Measurements from ENCODE around the gene ADH1B. TPM values are rescaled to one million over a fixed set of nuclear protein-coding genes. Genes with fewer than 3 reads are reported as not detected.
"Not testable (repeated sequence)": the region's sequence is repeated elsewhere in the genome, so short reads cannot be mapped to it uniquely, and the experiment has no call there.

Gene ADH1B
- polyA plus RNA-seq, 3 donors = not detected

DNA sequence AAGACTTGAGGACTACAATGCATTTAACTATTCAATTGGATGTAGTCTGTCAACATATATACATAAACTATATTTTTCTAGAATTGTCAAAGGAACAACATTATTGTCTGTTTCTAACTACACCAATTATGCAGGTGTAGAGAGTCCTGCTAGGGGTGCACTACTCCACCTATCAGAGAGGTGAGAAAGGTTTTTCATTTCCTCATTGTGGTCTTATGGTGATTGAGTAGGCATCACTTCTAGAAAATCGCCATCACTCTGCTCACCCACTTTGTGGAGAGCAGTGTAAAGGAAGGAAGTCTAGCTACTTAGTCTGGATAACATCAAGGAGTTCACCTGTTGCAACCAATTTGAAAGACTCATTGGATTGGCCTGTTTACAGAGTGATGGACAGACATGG lies 35.8 kb upstream of the ADH1B start:
- H3K4me2 ChIP-seq (replicated peaks; ENCODE audit: extremely low read depth, low read length, poor library complexity, severe bottlenecking) = no peak overlapping the region
- no peaks in the 10 kb centered on the region for H3K79me2 ChIP-seq (ENCODE audit: insufficient read depth, low read length)
- H3K27ac Mint-ChIP-seq = no peak overlapping the region
- H3K36me3 Mint-ChIP-seq = no peaks in the 10 kb centered on the region
- intact Hi-C loops (cut with micrococcal nuclease) = no loop called here
- H3K4me1 ChIP-seq (ENCODE audit: control insufficient read depth in 1 of 2, insufficient read depth in 2 of 2, low read length in 2 of 2) = no peaks in the 10 kb centered on the region
- H3K9ac ChIP-seq (ENCODE audit: insufficient read depth, low read length, poor library complexity, severe bottlenecking) = no peak overlapping the region
- DNase-seq = no peak
- peaks cover 0 to 3% (median 0%) of the 10 kb centered on the region in 3 donors for H3K27me3 Mint-ChIP-seq (ENCODE audit: low read depth in 3 of 3)
- peaks cover 13 to 29% (median 20%) of the 10 kb centered on the region in 7 donors for H3K9me3 Mint-ChIP-seq
- H3K4me3 ChIP-seq (replicated peaks in 1 of 3; ENCODE audit: low read depth in 2 of 3, low read length in 3 of 3) = no peak overlapping the region
- H3K9me3 ChIP-seq (replicated peaks in 1 of 2; ENCODE audit: control insufficient read depth in 1 of 2, insufficient read depth in 1 of 2, low read length in 2 of 2) = peaks cover 6 to 17% of the 10 kb centered on the region in 2 donors
- no peak overlapping the region for H2AFZ ChIP-seq (ENCODE audit: insufficient read depth, low read depth, low read length, poor library complexity, severe bottlenecking)
- TF ChIP-seq, protein P1, sequence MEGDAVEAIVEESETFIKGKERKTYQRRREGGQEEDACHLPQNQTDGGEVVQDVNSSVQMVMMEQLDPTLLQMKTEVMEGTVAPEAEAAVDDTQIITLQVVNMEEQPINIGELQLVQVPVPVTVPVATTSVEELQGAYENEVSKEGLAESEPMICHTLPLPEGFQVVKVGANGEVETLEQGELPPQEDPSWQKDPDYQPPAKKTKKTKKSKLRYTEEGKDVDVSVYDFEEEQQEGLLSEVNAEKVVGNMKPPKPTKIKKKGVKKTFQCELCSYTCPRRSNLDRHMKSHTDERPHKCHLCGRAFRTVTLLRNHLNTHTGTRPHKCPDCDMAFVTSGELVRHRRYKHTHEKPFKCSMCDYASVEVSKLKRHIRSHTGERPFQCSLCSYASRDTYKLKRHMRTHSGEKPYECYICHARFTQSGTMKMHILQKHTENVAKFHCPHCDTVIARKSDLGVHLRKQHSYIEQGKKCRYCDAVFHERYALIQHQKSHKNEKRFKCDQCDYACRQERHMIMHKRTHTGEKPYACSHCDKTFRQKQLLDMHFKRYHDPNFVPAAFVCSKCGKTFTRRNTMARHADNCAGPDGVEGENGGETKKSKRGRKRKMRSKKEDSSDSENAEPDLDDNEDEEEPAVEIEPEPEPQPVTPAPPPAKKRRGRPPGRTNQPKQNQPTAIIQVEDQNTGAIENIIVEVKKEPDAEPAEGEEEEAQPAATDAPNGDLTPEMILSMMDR (IDR thresholded peaks at IDR 0.05) = no peak
- H3K27me3 ChIP-seq (ENCODE audit: control insufficient read depth in 2 of 2, insufficient read depth in 2 of 2, low read length in 2 of 2) = no peaks in the 10 kb centered on the region
- WGBS (ENCODE audit: insufficient coverage) = no CpG with 5 or more reads among the region's 1 CpG
- H3K4me3 Mint-ChIP-seq = no peak overlapping the region
- H4K20me1 ChIP-seq (ENCODE audit: insufficient read depth, low read length) = no peaks in the 10 kb centered on the region
- H3K27ac ChIP-seq (ENCODE audit: low read depth in 1 of 2, low read length in 2 of 2) = no peak overlapping the region
- no peaks in the 10 kb centered on the region for H3K36me3 ChIP-seq (replicated peaks in 1 of 2; ENCODE audit: control insufficient read depth in 1 of 2, insufficient read depth in 2 of 2, low read length in 2 of 2)
- H3K4me1 Mint-ChIP-seq = no peaks in the 10 kb centered on the region

DNA sequence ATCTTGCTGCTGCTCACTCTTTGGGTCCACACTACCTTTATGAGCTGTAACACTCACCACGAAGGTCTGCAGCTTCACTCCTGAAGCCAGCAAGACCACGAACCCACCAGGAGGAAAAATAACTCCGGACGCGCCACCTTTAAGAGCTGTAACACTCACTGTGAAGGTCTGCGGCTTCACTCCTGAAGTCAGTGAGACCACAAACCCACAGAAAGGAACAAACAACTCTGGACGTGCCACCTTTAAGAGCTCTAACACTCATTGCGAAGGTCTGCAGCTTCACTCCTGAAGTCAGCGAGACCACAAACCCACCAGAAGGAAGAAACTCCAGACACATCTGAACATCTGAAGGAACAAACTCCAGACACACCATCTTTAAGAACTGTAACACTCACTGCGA lies 34.9 kb upstream of the ADH1B start:
- 57% methylated on average over 6 of the region's 10 CpGs for WGBS (ENCODE audit: insufficient coverage)

More for the DNA sequence above, 34.9 kb upstream of the ADH1B start:
- H3K27ac ChIP-seq (ENCODE audit: low read depth in 1 of 2, low read length in 2 of 2); H3K4me1 Mint-ChIP-seq; intact Hi-C loops (cut with micrococcal nuclease); H3K9ac ChIP-seq (ENCODE audit: insufficient read depth, low read length, poor library complexity, severe bottlenecking); H3K27me3 Mint-ChIP-seq (ENCODE audit: low read depth in 3 of 3); DNase-seq; H3K36me3 ChIP-seq (replicated peaks in 1 of 2; ENCODE audit: control insufficient read depth in 1 of 2, insufficient read depth in 2 of 2, low read length in 2 of 2); H3K27me3 ChIP-seq (ENCODE audit: control insufficient read depth in 2 of 2, insufficient read depth in 2 of 2, low read length in 2 of 2); H3K4me3 ChIP-seq (replicated peaks in 1 of 3; ENCODE audit: low read depth in 2 of 3, low read length in 3 of 3); H2AFZ ChIP-seq (ENCODE audit: insufficient read depth, low read depth, low read length, poor library complexity, severe bottlenecking); H4K20me1 ChIP-seq (ENCODE audit: insufficient read depth, low read length); H3K4me2 ChIP-seq (replicated peaks; ENCODE audit: extremely low read depth, low read length, poor library complexity, severe bottlenecking); H3K4me3 Mint-ChIP-seq; H3K36me3 Mint-ChIP-seq; H3K4me1 ChIP-seq (ENCODE audit: control insufficient read depth in 1 of 2, insufficient read depth in 2 of 2, low read length in 2 of 2); H3K27ac Mint-ChIP-seq; H3K79me2 ChIP-seq (ENCODE audit: insufficient read depth, low read length): not testable (repeated sequence)
- peaks cover 6 to 17% of the 10 kb centered on the region in 2 donors for H3K9me3 ChIP-seq (replicated peaks in 1 of 2; ENCODE audit: control insufficient read depth in 1 of 2, insufficient read depth in 1 of 2, low read length in 2 of 2)
- H3K9me3 Mint-ChIP-seq = peaks cover 13 to 29% (median 20%) of the 10 kb centered on the region in 7 donors

Measured in CD14-positive monocyte (primary cell).